T47D (cell line): ENCODE data around the gene STYX.

ENCODE experiments used
- DNase-seq, 2 experiments: peaks; one replicate each; pipeline versions ENCODE4 v3.0.0 to v3.0.0-alpha.2; 2011 to 2012; ENCODE audit warnings: low read depth in 1 of 2, low spot score in 1 of 2
- JUND ChIP-seq: IDR thresholded peaks from 2 replicates; pipeline ENCODE4 v1.6.1; 2012; ENCODE audit warnings: low read depth
- in situ Hi-C: cut with HindIII; loops from 2 replicates; pipeline ENCODE4 v1.10.0; 2016; ENCODE audit warnings: low sequenced_read_pairs, low pct_unique_long_range_greater_than_20kb

The STYX gene

GRCh38 chr14:52729925-52730708 is at the start of gene STYX:
Gene STYX, plus strand, starts transcription at chr14:52730166. Its CDS starts 309 bp downstream, at chr14:52730475.
- TF ChIP-seq JUND: no peak
- DNase-seq: peak; percentile 54 to 100
- in situ Hi-C loops: no loop called here

- in situ Hi-C loops: no loop called here
- DNase-seq: peak in 1 of 2 experiments; percentile 54
- TF ChIP-seq JUND: no peak
Measured at GRCh38 chr14:52683985-52684520, 45.9 kb upstream of the STYX start.

DNA sequence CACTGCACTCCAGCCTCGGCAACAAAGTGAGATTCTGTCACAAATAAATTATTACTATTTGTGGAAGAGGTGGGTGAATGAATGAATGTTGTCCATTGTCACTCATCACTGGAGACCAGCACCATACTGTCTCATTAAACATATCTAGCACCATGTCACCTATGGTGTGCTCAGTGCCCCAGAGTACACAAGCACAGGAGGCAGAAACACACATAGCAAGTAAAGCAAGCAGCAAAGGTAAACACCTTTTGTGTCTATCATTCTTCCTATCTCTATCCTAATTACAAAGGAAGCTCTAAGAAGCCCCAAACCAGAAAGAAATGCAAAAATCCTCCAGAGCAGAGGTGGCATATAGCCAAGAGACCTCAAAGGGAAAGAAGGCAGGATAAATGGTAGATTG is 43.8 kb upstream of the STYX start:
- no peak for DNase-seq
- TF ChIP-seq JUND: no peak
- in situ Hi-C loops: no loop called here

DNA sequence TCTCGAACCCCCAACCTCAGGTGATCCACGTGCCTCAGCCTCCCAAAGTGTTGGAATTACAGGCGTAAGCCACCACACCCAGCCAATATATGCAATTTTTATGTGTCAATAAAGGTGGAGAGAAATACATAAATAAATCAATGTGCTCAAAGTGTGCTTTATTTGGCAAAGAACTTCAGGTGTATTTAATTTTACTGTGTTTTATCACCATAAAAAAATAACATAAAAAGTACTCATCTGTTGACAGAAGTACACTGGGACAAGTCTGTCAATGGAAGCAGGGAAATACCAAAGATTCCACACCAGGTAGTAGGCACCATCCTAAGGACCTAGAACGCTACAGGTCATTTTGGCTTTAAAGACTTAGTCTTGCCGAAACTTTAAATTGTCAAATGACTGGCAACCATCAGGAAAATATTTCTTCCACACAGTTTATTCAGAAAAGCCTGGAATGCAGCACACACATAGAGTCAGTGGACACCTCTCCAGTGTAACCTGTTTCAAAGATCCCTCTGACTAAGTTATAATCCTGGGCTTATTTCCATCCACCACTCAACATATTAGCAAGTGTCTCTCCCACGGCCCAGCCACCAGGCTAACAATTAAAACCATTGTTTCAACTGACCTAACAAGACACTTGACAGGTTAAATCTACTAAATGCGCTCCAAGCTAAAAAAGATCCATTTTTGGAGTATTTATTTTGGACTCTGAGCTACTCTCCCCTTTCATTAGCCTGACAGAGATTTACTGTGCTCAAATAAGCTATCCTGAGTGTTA is 38.8 kb upstream of the STYX start:
- in situ Hi-C loops: no loop called here
- no peak for TF ChIP-seq JUND

DNA sequence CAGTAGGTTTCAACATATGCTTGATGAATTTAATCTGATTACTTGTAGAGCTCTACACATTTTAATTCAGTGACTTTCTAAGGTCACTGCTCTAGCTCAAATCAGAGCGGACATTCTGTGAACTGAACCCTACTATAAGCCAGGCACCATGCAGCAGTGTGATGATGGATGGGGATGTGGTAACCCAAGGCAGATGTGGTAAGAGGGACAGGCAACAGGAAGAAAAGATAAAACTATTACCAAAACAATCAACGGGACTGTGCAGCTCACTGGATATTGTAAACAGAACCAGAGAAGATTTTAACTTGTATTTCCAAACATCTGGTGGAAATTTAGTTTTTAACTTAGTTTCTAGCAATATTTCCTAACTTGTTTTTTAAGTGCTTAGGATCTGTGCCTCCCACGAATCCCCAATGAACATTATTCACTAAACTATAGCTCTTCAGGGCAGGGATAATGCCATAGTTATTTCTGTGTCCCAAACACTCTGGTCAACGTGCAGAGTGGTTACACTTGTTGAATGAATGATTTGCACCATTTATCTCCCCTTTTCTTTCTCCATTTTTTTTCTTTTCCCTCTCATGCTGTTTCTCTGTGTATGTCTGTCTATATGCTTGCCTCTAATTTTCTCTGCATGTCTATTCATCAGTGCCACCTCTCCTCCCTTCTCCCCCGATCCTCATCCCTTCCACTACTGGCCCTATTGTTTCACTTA is 37.6 kb upstream of the STYX start:
- DNase-seq: no peak
- in situ Hi-C loops: no loop called here
- TF ChIP-seq JUND: no peak

More for the DNA sequence above, 38.8 kb upstream of the STYX start:
- peak in 1 of 2 experiments; percentile 27 for DNase-seq

DNA sequence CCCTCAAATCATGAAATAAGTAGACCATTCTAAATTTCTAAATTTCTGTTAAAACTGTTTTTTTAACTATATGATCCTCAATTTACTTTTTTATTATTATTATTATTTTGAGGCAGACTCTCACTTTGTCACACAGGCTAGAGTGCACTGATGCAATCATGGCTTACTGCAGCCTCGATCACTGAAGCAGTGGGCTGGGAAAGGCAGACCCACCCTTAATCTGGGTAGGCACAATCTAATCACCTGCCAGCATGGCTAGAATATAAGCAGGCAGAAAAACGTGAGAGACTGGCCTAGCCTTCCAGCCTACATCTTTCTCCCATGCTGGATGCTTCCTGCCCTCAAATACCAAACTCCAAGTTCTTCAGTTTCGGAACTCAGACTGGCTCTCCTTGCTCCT is 36.9 kb upstream of the STYX start:
- no peak for TF ChIP-seq JUND
- no peak for DNase-seq
- in situ Hi-C loops: no loop called here

- no peak for DNase-seq
- in situ Hi-C loops: no loop called here
- TF ChIP-seq JUND: no peak
Measured at GRCh38 chr14:52693532-52693931, 36.4 kb upstream of the STYX start.

- peak in 1 of 2 experiments; percentile 66 for DNase-seq
- no peak for TF ChIP-seq JUND
- in situ Hi-C loops: no loop called here
Measured at GRCh38 chr14:52694761-52695480, 35.0 kb upstream of the STYX start.

GRCh38 chr14:52695481-52696091 is 34.4 kb upstream of the STYX start, which contains the start of gene ERO1A:
Gene ERO1A, minus strand, starts transcription at chr14:52695558. Its CDS starts 77 bp downstream, at chr14:52695481.
- in situ Hi-C loops: no loop called here
- peak; percentile 73 to 89 for DNase-seq
- no peak for TF ChIP-seq JUND

GRCh38 chr14:52700701-52701172 is 29.2 kb upstream of the STYX start:
- in situ Hi-C loops: no loop called here
- DNase-seq: peak in 1 of 2 experiments; percentile 53
- peak; percentile 62 for TF ChIP-seq JUND

- in situ Hi-C loops: no loop called here
- no peak for TF ChIP-seq JUND
- no peak for DNase-seq
Measured at GRCh38 chr14:52701223-52701622, 28.7 kb upstream of the STYX start.
